HEK293 (cell line): ENCODE measurements around the gene TMEM250.

Experiments used
- CTCF ChIA-PET: fragments of 350-600 bp; formaldehyde crosslinking; extraction: SDS; loops from one replicate; lab custom pipeline; 2021; ENCODE audit warnings: antibody characterized with exemption; lab: Yijun Ruan, JAX
- POLR2A ChIA-PET: fragments of 300-600 bp; formaldehyde crosslinking; extraction: SDS; loops from one replicate; lab custom pipeline; 2020; ENCODE audit warnings: antibody characterized with exemption, inconsistent platforms; lab: Yijun Ruan, JAX
- H3K27ac ChIP-seq: fragments of 200-500 bp; sonication (Bioruptor generic); 2 replicates; pipeline ENCODE4 v1.5.1; 2014; ENCODE audit warnings: low read depth, low read length, control low read depth, inconsistent platforms; ENCODE audit errors: extremely low read depth
- H3K36me3 ChIP-seq, 2 experiments: fragments of 200-500 bp in 1 of 2; sonication (Bioruptor generic) in 1 of 2; 1 replicate in 1 of 2; 2 replicates in 1 of 2; pipeline ENCODE4 v1.5.1; 2014 to 2017; ENCODE audit warnings: inconsistent platforms in 2 of 2, low read length in 2 of 2; ENCODE audit not compliant: control insufficient read depth in 2 of 2, insufficient read depth in 1 of 2
- H3K4me1 ChIP-seq: fragments of 200-500 bp; sonication (Bioruptor generic); 2 replicates; pipeline ENCODE4 v1.5.1; 2014; ENCODE audit warnings: mild to moderate bottlenecking, low read length, inconsistent platforms; ENCODE audit not compliant: control insufficient read depth, insufficient read depth
- H3K4me3 ChIP-seq: 2 replicates; pipeline ENCODE4 v1.5.1; 2011; ENCODE audit warnings: low read depth, mild to moderate bottlenecking, control low read depth, low read length, moderate library complexity
- H3K9me3 ChIP-seq: fragments of 200-500 bp; sonication (Bioruptor generic); 2 replicates; pipeline ENCODE4 v1.5.1; 2014; ENCODE audit warnings: low read depth, low read length, inconsistent platforms; ENCODE audit not compliant: control insufficient read depth, insufficient read depth
- BCL11B ChIP-seq: fragments of 450-650 bp; formaldehyde crosslinking; IDR thresholded peaks from 2 replicates; pipeline ENCODE4 v1.5.1; 2016; ENCODE audit warnings: low read depth, missing biosample characterization, missing genetic modification characterization
- GLIS1 ChIP-seq: fragments of 450-650 bp; formaldehyde crosslinking; IDR thresholded peaks from 2 replicates; pipeline ENCODE4 v1.5.1; 2016; ENCODE audit warnings: missing biosample characterization, missing genetic modification characterization
- HOXA7 ChIP-seq: sonication (generic); formaldehyde crosslinking; IDR thresholded peaks from 2 replicates; pipeline ENCODE4 v1.8.1; 2022; ENCODE audit warnings: missing genetic modification reagents, borderline replicate concordance
- REPIN1 ChIP-seq: fragments of 450-650 bp; formaldehyde crosslinking; IDR thresholded peaks from 2 replicates; pipeline ENCODE4 v1.5.1; 2017; ENCODE audit warnings: missing biosample characterization, missing genetic modification characterization, low read depth
- TCF7L2 ChIP-seq: IDR thresholded peaks from 2 replicates; pipeline ENCODE4 v1.6.1; 2011; ENCODE audit warnings: low read depth, mild to moderate bottlenecking, inconsistent platforms, low read length, moderate library complexity, borderline replicate concordance
- ZBTB21 ChIP-seq: fragments of 450-650 bp; formaldehyde crosslinking; IDR thresholded peaks from 2 replicates; pipeline ENCODE4 v1.5.1; 2017; ENCODE audit warnings: missing biosample characterization, missing genetic modification characterization
- ZBTB48 ChIP-seq: fragments of 450-650 bp; formaldehyde crosslinking; IDR thresholded peaks from 2 replicates; pipeline ENCODE4 v1.5.1; 2016; ENCODE audit warnings: missing biosample characterization, missing genetic modification characterization
- ZFP3 ChIP-seq: fragments of 450-650 bp; formaldehyde crosslinking; IDR thresholded peaks from 2 replicates; pipeline ENCODE4 v1.5.1; 2016; ENCODE audit warnings: low read depth, missing biosample characterization, missing genetic modification characterization
- ZIC2 ChIP-seq: fragments of 450-650 bp; formaldehyde crosslinking; IDR thresholded peaks from 2 replicates; pipeline ENCODE4 v1.5.1; 2016; ENCODE audit warnings: missing biosample characterization, missing genetic modification characterization
- ZNF341 ChIP-seq: fragments of 450-650 bp; formaldehyde crosslinking; IDR thresholded peaks from 2 replicates; pipeline ENCODE4; 2016; ENCODE audit warnings: low read depth, missing biosample characterization, missing genetic modification characterization
- ZNF426 ChIP-seq: fragments of 450-650 bp; formaldehyde crosslinking; IDR thresholded peaks from 2 replicates; pipeline ENCODE4 v1.5.1; 2017; ENCODE audit warnings: missing biosample characterization, missing genetic modification characterization, mild to moderate bottlenecking, inconsistent platforms, moderate library complexity
- ZNF521 ChIP-seq: fragments of 450-650 bp; formaldehyde crosslinking; IDR thresholded peaks from 2 replicates; pipeline ENCODE4 v1.5.1; 2017; ENCODE audit warnings: missing biosample characterization, mild to moderate bottlenecking, missing genetic modification characterization
- ZNF654 ChIP-seq: fragments of 450-650 bp; formaldehyde crosslinking; IDR thresholded peaks from 2 replicates; pipeline ENCODE4 v1.5.1; 2016; ENCODE audit warnings: low read depth, missing biosample characterization, missing genetic modification characterization
- ZNF701 ChIP-seq: fragments of 450-650 bp; formaldehyde crosslinking; IDR thresholded peaks from 2 replicates; pipeline ENCODE4 v1.5.1; 2016; ENCODE audit warnings: missing biosample characterization, missing genetic modification characterization
- ZSCAN23 ChIP-seq: fragments of 450-650 bp; formaldehyde crosslinking; IDR thresholded peaks from 2 replicates; pipeline ENCODE4 v1.5.1; 2016; ENCODE audit warnings: missing biosample characterization, missing genetic modification characterization
- TF ChIP-seq, protein P1 (sequence below): fragments of 450-650 bp; formaldehyde crosslinking; IDR thresholded peaks from 2 replicates; pipeline ENCODE4 v1.5.1; 2016; ENCODE audit warnings: missing biosample characterization, missing genetic modification characterization
- TF ChIP-seq, protein P2 (sequence below): fragments of 450-650 bp; formaldehyde crosslinking; IDR thresholded peaks from 2 replicates; pipeline ENCODE4 v1.5.1; 2016; ENCODE audit warnings: missing biosample characterization, missing genetic modification characterization
- TF ChIP-seq, protein P3 (sequence below): fragments of 450-650 bp; formaldehyde crosslinking; IDR thresholded peaks from 2 replicates; pipeline ENCODE4 v1.5.1; 2016; ENCODE audit warnings: missing biosample characterization, missing genetic modification characterization
- TF ChIP-seq, protein P4 (sequence below): fragments of 450-650 bp; IDR thresholded peaks from 2 replicates; pipeline ENCODE4 v1.5.1; 2018; ENCODE audit warnings: missing biosample characterization, mild to moderate bottlenecking, missing genetic modification characterization
- TF ChIP-seq, protein P5 (sequence below): fragments of 450-650 bp; formaldehyde crosslinking; IDR thresholded peaks from 2 replicates; pipeline ENCODE4 v1.5.1; 2016; ENCODE audit warnings: missing biosample characterization, missing genetic modification characterization

TMEM250 gene

DNA sequence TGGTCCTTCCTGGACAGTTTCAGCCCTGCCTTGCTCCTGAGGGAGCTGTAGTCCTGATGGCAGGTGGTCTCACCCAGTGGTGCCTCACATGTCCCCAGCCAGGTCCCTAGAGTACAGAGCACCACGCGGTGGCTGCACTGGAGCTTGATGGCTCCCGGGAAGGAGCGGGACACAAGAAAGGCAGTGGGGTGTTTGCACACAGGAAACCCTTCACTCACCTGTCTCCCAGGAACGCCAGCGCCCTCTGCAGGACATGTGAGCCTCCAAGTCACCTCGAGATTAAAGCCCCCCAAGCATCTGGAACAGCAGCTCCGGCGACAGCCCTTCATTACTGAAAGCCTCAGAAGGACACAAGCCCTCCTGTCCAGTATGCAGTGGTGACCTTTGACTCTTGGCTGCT lies 19.9 kb upstream of the TMEM250 start:
- CTCF ChIA-PET, result interaction anchor here (0.6 to 3.6 kb wide), 46 partner anchors 9 to 535 kb away, joined by 3 to 31 read pairs (median 4); partner anchors contain the start of genes DNLZ and UBAC1

More for the DNA sequence above, 19.9 kb upstream of the TMEM250 start:
- no peak overlapping the region for H3K27ac ChIP-seq
- no peaks in the 10 kb centered on the region for H3K36me3 ChIP-seq
- no peak overlapping the region for H3K4me3 ChIP-seq
- TF ChIP-seq ZBTB48 (tag by site-specific recombination), result peak; percentile 28; the same call in 1 of the 2 replicates
- no peak for TF ChIP-seq BCL11B (tag by site-specific recombination)
- TF ChIP-seq, protein P1, sequence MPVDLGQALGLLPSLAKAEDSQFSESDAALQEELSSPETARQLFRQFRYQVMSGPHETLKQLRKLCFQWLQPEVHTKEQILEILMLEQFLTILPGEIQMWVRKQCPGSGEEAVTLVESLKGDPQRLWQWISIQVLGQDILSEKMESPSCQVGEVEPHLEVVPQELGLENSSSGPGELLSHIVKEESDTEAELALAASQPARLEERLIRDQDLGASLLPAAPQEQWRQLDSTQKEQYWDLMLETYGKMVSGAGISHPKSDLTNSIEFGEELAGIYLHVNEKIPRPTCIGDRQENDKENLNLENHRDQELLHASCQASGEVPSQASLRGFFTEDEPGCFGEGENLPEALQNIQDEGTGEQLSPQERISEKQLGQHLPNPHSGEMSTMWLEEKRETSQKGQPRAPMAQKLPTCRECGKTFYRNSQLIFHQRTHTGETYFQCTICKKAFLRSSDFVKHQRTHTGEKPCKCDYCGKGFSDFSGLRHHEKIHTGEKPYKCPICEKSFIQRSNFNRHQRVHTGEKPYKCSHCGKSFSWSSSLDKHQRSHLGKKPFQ (tag by site-specific recombination), result no peak
- peak; percentile 61 for TF ChIP-seq ZIC2 (tag by site-specific recombination)
- TF ChIP-seq ZNF341 (tag by site-specific recombination), result peak; percentile 47; the same call in 1 of the 2 replicates
- TF ChIP-seq ZNF701 (tag by site-specific recombination), result no peak
- peak; percentile 56 for TF ChIP-seq ZNF654 (tag by site-specific recombination)
- TF ChIP-seq TCF7L2, result no peak
- TF ChIP-seq, protein P2, sequence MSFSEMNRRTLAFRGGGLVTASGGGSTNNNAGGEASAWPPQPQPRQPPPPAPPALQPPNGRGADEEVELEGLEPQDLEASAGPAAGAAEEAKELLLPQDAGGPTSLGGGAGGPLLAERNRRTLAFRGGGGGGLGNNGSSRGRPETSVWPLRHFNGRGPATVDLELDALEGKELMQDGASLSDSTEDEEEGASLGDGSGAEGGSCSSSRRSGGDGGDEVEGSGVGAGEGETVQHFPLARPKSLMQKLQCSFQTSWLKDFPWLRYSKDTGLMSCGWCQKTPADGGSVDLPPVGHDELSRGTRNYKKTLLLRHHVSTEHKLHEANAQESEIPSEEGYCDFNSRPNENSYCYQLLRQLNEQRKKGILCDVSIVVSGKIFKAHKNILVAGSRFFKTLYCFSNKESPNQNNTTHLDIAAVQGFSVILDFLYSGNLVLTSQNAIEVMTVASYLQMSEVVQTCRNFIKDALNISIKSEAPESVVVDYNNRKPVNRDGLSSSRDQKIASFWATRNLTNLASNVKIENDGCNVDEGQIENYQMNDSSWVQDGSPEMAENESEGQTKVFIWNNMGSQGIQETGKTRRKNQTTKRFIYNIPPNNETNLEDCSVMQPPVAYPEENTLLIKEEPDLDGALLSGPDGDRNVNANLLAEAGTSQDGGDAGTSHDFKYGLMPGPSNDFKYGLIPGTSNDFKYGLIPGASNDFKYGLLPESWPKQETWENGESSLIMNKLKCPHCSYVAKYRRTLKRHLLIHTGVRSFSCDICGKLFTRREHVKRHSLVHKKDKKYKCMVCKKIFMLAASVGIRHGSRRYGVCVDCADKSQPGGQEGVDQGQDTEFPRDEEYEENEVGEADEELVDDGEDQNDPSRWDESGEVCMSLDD (tag by site-specific recombination), result peak; percentile 23; the same call in 1 of the 2 replicates
- TF ChIP-seq, protein P3, sequence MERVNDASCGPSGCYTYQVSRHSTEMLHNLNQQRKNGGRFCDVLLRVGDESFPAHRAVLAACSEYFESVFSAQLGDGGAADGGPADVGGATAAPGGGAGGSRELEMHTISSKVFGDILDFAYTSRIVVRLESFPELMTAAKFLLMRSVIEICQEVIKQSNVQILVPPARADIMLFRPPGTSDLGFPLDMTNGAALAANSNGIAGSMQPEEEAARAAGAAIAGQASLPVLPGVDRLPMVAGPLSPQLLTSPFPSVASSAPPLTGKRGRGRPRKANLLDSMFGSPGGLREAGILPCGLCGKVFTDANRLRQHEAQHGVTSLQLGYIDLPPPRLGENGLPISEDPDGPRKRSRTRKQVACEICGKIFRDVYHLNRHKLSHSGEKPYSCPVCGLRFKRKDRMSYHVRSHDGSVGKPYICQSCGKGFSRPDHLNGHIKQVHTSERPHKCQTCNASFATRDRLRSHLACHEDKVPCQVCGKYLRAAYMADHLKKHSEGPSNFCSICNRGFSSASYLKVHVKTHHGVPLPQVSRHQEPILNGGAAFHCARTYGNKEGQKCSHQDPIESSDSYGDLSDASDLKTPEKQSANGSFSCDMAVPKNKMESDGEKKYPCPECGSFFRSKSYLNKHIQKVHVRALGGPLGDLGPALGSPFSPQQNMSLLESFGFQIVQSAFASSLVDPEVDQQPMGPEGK (tag by site-specific recombination), result peak; percentile 49
- TF ChIP-seq, protein P4, sequence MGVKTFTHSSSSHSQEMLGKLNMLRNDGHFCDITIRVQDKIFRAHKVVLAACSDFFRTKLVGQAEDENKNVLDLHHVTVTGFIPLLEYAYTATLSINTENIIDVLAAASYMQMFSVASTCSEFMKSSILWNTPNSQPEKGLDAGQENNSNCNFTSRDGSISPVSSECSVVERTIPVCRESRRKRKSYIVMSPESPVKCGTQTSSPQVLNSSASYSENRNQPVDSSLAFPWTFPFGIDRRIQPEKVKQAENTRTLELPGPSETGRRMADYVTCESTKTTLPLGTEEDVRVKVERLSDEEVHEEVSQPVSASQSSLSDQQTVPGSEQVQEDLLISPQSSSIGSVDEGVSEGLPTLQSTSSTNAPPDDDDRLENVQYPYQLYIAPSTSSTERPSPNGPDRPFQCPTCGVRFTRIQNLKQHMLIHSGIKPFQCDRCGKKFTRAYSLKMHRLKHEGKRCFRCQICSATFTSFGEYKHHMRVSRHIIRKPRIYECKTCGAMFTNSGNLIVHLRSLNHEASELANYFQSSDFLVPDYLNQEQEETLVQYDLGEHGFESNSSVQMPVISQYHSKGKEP (tag by site-specific recombination), result no peak
- no peak for TF ChIP-seq HOXA7 (CRISPR knock-in tag)
- TF ChIP-seq REPIN1, result no peak
- TF ChIP-seq, protein P5, sequence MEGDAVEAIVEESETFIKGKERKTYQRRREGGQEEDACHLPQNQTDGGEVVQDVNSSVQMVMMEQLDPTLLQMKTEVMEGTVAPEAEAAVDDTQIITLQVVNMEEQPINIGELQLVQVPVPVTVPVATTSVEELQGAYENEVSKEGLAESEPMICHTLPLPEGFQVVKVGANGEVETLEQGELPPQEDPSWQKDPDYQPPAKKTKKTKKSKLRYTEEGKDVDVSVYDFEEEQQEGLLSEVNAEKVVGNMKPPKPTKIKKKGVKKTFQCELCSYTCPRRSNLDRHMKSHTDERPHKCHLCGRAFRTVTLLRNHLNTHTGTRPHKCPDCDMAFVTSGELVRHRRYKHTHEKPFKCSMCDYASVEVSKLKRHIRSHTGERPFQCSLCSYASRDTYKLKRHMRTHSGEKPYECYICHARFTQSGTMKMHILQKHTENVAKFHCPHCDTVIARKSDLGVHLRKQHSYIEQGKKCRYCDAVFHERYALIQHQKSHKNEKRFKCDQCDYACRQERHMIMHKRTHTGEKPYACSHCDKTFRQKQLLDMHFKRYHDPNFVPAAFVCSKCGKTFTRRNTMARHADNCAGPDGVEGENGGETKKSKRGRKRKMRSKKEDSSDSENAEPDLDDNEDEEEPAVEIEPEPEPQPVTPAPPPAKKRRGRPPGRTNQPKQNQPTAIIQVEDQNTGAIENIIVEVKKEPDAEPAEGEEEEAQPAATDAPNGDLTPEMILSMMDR, result peak; percentile 29; the same call in 1 of the 2 replicates
- TF ChIP-seq GLIS1 (tag by site-specific recombination), result peak; percentile 52
- TF ChIP-seq ZFP3 (tag by site-specific recombination), result no peak
- no peak for TF ChIP-seq ZNF521 (tag by site-specific recombination)
- no peak for TF ChIP-seq ZNF426
- no peak for TF ChIP-seq ZSCAN23
- no peak for TF ChIP-seq ZBTB21 (tag by site-specific recombination)
- TF ChIP-seq, all 188 proteins: peak for 8
- H3K9me3 ChIP-seq, result no peaks in the 10 kb centered on the region
- POLR2A ChIA-PET, result interaction anchor here (0.6 kb wide), 1 partner anchor 342 kb away, joined by 3 read pairs; no protein-coding TSS in a partner anchor
- H3K4me1 ChIP-seq, result no peaks in the 10 kb centered on the region
